ENCODE data around the gene CXCL3.

The CXCL3 gene

DNA sequence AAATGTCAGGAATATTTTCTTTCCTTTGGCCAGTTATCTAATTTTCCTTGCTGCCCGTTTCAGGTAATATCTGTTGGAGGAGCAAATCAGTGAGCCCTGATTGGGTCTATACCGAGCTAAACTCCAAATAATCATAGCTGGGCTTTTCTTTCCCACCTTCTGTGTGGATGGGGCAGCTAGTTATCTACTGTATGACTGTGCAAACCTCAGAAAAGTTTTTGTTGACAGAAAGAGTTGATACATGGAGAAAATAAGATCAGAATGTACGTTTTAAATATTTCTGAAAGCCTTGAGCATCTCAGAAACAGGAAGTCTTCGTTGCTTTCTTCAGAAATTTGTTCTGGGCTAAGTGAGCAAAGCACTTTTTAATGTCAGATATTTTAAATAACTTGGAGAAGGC is 33.8 kb downstream of the CXCL3 start:
- DNase-seq (ENCODE audit: extremely low spot score): no peak
- ChIA-PET POLR2A (no interaction called here), CTCF (no interaction called here)
- no peak for TF ChIP-seq TARDBP (IDR thresholded peaks at IDR 0.05)
- TF ChIP-seq LEF1 (IDR thresholded peaks at IDR 0.05; ENCODE audit: borderline replicate concordance): no peak
- TF ChIP-seq CTBP1 (IDR thresholded peaks at IDR 0.05; ENCODE audit: borderline replicate concordance): no peak
- no peak for TF ChIP-seq L3MBTL2 (conservative IDR thresholded peaks at IDR 0.05)
- TF ChIP-seq HDGF (IDR thresholded peaks at IDR 0.05; ENCODE audit: borderline replicate concordance): no peak
- TF ChIP-seq NFRKB (IDR thresholded peaks at IDR 0.05): no peak
- TF ChIP-seq, protein P1, sequence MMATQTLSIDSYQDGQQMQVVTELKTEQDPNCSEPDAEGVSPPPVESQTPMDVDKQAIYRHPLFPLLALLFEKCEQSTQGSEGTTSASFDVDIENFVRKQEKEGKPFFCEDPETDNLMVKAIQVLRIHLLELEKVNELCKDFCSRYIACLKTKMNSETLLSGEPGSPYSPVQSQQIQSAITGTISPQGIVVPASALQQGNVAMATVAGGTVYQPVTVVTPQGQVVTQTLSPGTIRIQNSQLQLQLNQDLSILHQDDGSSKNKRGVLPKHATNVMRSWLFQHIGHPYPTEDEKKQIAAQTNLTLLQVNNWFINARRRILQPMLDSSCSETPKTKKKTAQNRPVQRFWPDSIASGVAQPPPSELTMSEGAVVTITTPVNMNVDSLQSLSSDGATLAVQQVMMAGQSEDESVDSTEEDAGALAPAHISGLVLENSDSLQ (IDR thresholded peaks at IDR 0.05): no peak

DNA sequence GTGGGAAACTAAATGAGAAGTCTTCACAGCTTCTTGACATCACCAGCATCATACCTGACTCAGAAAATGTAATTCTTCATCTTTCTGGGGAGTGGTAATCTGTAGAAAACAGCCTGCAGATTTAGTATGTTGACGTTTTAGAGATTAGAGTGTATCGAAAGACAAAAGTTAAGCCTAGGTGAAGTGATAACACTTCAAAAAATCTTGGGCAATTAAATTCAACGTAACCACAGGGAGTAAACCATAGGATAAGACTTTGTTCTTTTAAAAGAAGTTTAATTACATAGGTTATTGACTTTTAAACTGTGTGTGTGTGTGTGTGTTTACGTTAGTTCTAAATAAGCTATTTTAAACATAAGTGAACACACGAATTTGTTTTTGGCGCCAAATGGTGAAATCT is 38.2 kb downstream of the CXCL3 start:
- POLR2A ChIA-PET: no interaction called here
- CTCF ChIA-PET: no interaction called here
- no peak for DNase-seq (ENCODE audit: extremely low spot score)
- TF ChIP-seq BHLHE40 (IDR thresholded peaks at IDR 0.05; ENCODE audit: borderline replicate concordance) (no peak), ZNF384 (IDR thresholded peaks at IDR 0.05) (no peak), L3MBTL2 (conservative IDR thresholded peaks at IDR 0.05) (no peak), ARNT (IDR thresholded peaks at IDR 0.05) (no peak), FOXM1 (IDR thresholded peaks at IDR 0.05; ENCODE audit: borderline replicate concordance) (no peak), CTBP1 (IDR thresholded peaks at IDR 0.05; ENCODE audit: borderline replicate concordance) (no peak), LEF1 (IDR thresholded peaks at IDR 0.05; ENCODE audit: borderline replicate concordance) (no peak), FOXA1 (IDR thresholded peaks at IDR 0.05) (no peak), ELF4 (IDR thresholded peaks at IDR 0.05) (no peak), SP1 (IDR thresholded peaks at IDR 0.05) (no peak), FOXK2 (IDR thresholded peaks at IDR 0.05) (no peak), HDGF (IDR thresholded peaks at IDR 0.05; ENCODE audit: borderline replicate concordance) (no peak), TARDBP (IDR thresholded peaks at IDR 0.05) (no peak), SUZ12 (IDR thresholded peaks at IDR 0.05) (no peak), NFRKB (IDR thresholded peaks at IDR 0.05) (no peak)

GRCh38 chr4:73998040-73999011 is 40.2 kb downstream of the CXCL3 start, which contains the start of gene CXCL5:
CXCL5 (minus strand) TSS chr4:73998677; CDS start chr4:73998581, 96 bp downstream.
- DNase-seq (ENCODE audit: extremely low spot score): no peak
- no peak for TF ChIP-seq LEF1 (IDR thresholded peaks at IDR 0.05; ENCODE audit: borderline replicate concordance)
- TF ChIP-seq FOXM1 (IDR thresholded peaks at IDR 0.05; ENCODE audit: borderline replicate concordance): no peak
- no peak for TF ChIP-seq NFRKB (IDR thresholded peaks at IDR 0.05)
- TF ChIP-seq BHLHE40 (IDR thresholded peaks at IDR 0.05; ENCODE audit: borderline replicate concordance): no peak
- no peak for TF ChIP-seq SP1 (IDR thresholded peaks at IDR 0.05)
- TF ChIP-seq TARDBP (IDR thresholded peaks at IDR 0.05): no peak
- TF ChIP-seq FOXA1 (IDR thresholded peaks at IDR 0.05): no peak
- no peak for TF ChIP-seq ELF4 (IDR thresholded peaks at IDR 0.05)
- no peak for TF ChIP-seq ARNT (IDR thresholded peaks at IDR 0.05)
- TF ChIP-seq SUZ12 (IDR thresholded peaks at IDR 0.05): no peak
- TF ChIP-seq CTBP1 (IDR thresholded peaks at IDR 0.05; ENCODE audit: borderline replicate concordance): no peak
- ChIA-PET CTCF (interaction anchor here (1.4 kb wide), 1 partner anchor 136 kb away, joined by 3 read pairs; no protein-coding TSS in a partner anchor), POLR2A (no interaction called here)

- DNase-seq (ENCODE audit: extremely low spot score): no peak
- no peak for TF ChIP-seq ZNF384 (IDR thresholded peaks at IDR 0.05)
- no peak for TF ChIP-seq BHLHE40 (IDR thresholded peaks at IDR 0.05; ENCODE audit: borderline replicate concordance)
- TF ChIP-seq HDGF (IDR thresholded peaks at IDR 0.05; ENCODE audit: borderline replicate concordance): no peak
- TF ChIP-seq SP1 (IDR thresholded peaks at IDR 0.05): no peak
- TF ChIP-seq FOXK2 (IDR thresholded peaks at IDR 0.05): no peak
- TF ChIP-seq L3MBTL2 (conservative IDR thresholded peaks at IDR 0.05): no peak
- TF ChIP-seq FOXM1 (IDR thresholded peaks at IDR 0.05; ENCODE audit: borderline replicate concordance): no peak
- ChIA-PET CTCF (no interaction called here), POLR2A (no interaction called here)
Observed at GRCh38 chr4:73992050-73992449, 46.4 kb downstream of the CXCL3 start.

GRCh38 chr4:73991742-73992000 is 46.8 kb downstream of the CXCL3 start:
- TF ChIP-seq TARDBP (IDR thresholded peaks at IDR 0.05): no peak
- no peak for TF ChIP-seq L3MBTL2 (conservative IDR thresholded peaks at IDR 0.05)
- no peak for DNase-seq (ENCODE audit: extremely low spot score)
- ChIA-PET CTCF (no interaction called here), POLR2A (no interaction called here)

GRCh38 chr4:73990988-73991741 is 47.3 kb downstream of the CXCL3 start:
- ChIA-PET POLR2A (no interaction called here), CTCF (no interaction called here)
- no peak for DNase-seq (ENCODE audit: extremely low spot score)
- no peak for TF ChIP-seq LEF1 (IDR thresholded peaks at IDR 0.05; ENCODE audit: borderline replicate concordance)
- TF ChIP-seq HDGF (IDR thresholded peaks at IDR 0.05; ENCODE audit: borderline replicate concordance): no peak
- no peak for TF ChIP-seq ELF4 (IDR thresholded peaks at IDR 0.05)
- no peak for TF ChIP-seq SUZ12 (IDR thresholded peaks at IDR 0.05)
- TF ChIP-seq FOXM1 (IDR thresholded peaks at IDR 0.05; ENCODE audit: borderline replicate concordance): no peak
- no peak for TF ChIP-seq ZNF384 (IDR thresholded peaks at IDR 0.05)
- no peak for TF ChIP-seq BHLHE40 (IDR thresholded peaks at IDR 0.05; ENCODE audit: borderline replicate concordance)
- no peak for TF ChIP-seq TARDBP (IDR thresholded peaks at IDR 0.05)
- no peak for TF ChIP-seq NFRKB (IDR thresholded peaks at IDR 0.05)
- TF ChIP-seq, protein P1 (IDR thresholded peaks at IDR 0.05): no peak
- no peak for TF ChIP-seq ARNT (IDR thresholded peaks at IDR 0.05)
- no peak for TF ChIP-seq CTBP1 (IDR thresholded peaks at IDR 0.05; ENCODE audit: borderline replicate concordance)
- TF ChIP-seq FOXA1 (IDR thresholded peaks at IDR 0.05): no peak

All from HEK293T (cell line).